Body of pancreas (tissue), 4 donors: ENCODE measurements around the gene GNE. TPM values are rescaled to one million over a fixed set of nuclear protein-coding genes. Genes with fewer than 3 reads are reported as not detected.

Experiments
- ATAC-seq: fragments of 150-250 bp; one replicate; pipeline ENCODE4 v1.9.1; 2016
- DNase-seq, 4 donors: peaks; one replicate each; pipeline ENCODE4 v3.0.0-alpha.2; 2019
- H3K27ac ChIP-seq, 4 donors: fragments of 200-600 bp; sonication (generic); 1 replicate in 3 of 4; 2 replicates in 1 of 4; pipeline versions ENCODE4 v1.5.1 to v1.6.1; 2016 to 2019; ENCODE audit warnings: mild to moderate bottlenecking in 1 of 4, mixed read lengths in 1 of 4, moderate library complexity in 1 of 4
- H3K27me3 ChIP-seq, 2 donors: fragments of 200-600 bp; sonication (generic); one replicate each; pipeline ENCODE4 v1.6.0; 2016; ENCODE audit warnings: mild to moderate bottlenecking in 1 of 2
- H3K36me3 ChIP-seq, 2 donors: fragments of 200-600 bp; sonication (generic); replicated peaks in 1 of 2; 2 replicates each; pipeline ENCODE4 v1.5.1; 2016; ENCODE audit warnings: low read depth in 2 of 2; ENCODE audit not compliant: insufficient read depth in 1 of 2
- H3K4me1 ChIP-seq: fragments of 200-600 bp; sonication (generic); one replicate; pipeline ENCODE4 v1.6.0; 2016
- H3K4me3 ChIP-seq, 2 donors: fragments of 200-600 bp; sonication (generic); 1 replicate in 1 of 2; 2 replicates in 1 of 2; pipeline ENCODE4 v1.5.1; 2016 to 2019
- H3K9me3 ChIP-seq, 3 donors: fragments of 200-600 bp; sonication (generic); 1 replicate in 2 of 3; 2 replicates in 1 of 3; pipeline ENCODE4 v1.5.1; 2016
- CTCF ChIP-seq, 7 experiments: fragments of 450-650 bp in 4 of 7; fragments of 200-600 bp in 3 of 7; sonication (generic) in 3 of 7; IDR thresholded peaks; one replicate each; pipeline ENCODE4 v1.5.1; 2016 to 2019; ENCODE audit warnings: antibody characterized with exemption in 7 of 7
- POLR2A ChIP-seq, 3 donors: fragments of 450-650 bp; IDR thresholded peaks; one replicate each; pipeline ENCODE4 v1.6.1; 2016; ENCODE audit warnings: antibody characterized with exemption in 3 of 3, mild to moderate bottlenecking in 2 of 3
- WGBS, 2 donors: methylation state at CpG; one replicate each; pipeline ENCODE4 v1.1.5; 2017; 5-methylcytosine and 5-hydroxymethylcytosine counted together
- intact Hi-C: fragments of 100-400 bp; cut with DNase I; formaldehyde crosslinking; loops from one replicate; pipeline ENCODE4 v1.15.1; 2023
- total RNA-seq, 2 donors: library from RNA; depleted of rRNA; stranded (reverse); fragments of >200 nt; gene quantifications; one replicate each; pipeline ENCODE4 v1.1.0, GENCODE V29; 2016

GNE gene
- total RNA-seq, 2 donors from 2014 or later = 7.3 to 15.8 TPM

GRCh38 chr9:36290996-36291395 lies 32.7 kb upstream of the GNE start:
- WGBS, 2 donors = 86 to 88% methylated on average over 3 of the region's 3 CpGs
- DNase-seq (no peak), ATAC-seq (no peak)
- H3K27ac ChIP-seq = no peak overlapping the region
- no peaks in the 10 kb centered on the region for H3K27me3 ChIP-seq
- no peaks in the 10 kb centered on the region for H3K36me3 ChIP-seq
- no peaks in the 10 kb centered on the region for H3K4me1 ChIP-seq
- no peak overlapping the region for H3K4me3 ChIP-seq
- no peaks in the 10 kb centered on the region for H3K9me3 ChIP-seq
- TF ChIP-seq CTCF (IDR thresholded peaks at IDR 0.05) (no peak), POLR2A (IDR thresholded peaks at IDR 0.05) (no peak)
- intact Hi-C loops = no loop called here

- no peak for ATAC-seq
- Histone ChIP-seq H3K27ac (no peak overlapping the region), H3K9me3 (no peaks in the 10 kb centered on the region), H3K4me1 (no peaks in the 10 kb centered on the region), H3K36me3 (no peaks in the 10 kb centered on the region), H3K4me3 (no peak overlapping the region), H3K27me3 (no peaks in the 10 kb centered on the region)
- intact Hi-C loops = no loop called here
- DNase-seq = no peak
- WGBS, 2 donors = 79 to 82% methylated on average over 3 of the region's 3 CpGs
- TF ChIP-seq CTCF (IDR thresholded peaks at IDR 0.05) (no peak), POLR2A (IDR thresholded peaks at IDR 0.05) (no peak)
These were observed 31.7 kb upstream of the GNE start for GRCh38 chr9:36289836-36290435.

- TF ChIP-seq POLR2A (IDR thresholded peaks at IDR 0.05) (no peak), CTCF (IDR thresholded peaks at IDR 0.05) (no peak)
- no peaks in the 10 kb centered on the region for H3K27me3 ChIP-seq
- ATAC-seq = no peak
- H3K9me3 ChIP-seq = no peaks in the 10 kb centered on the region
- H3K27ac ChIP-seq = no peak overlapping the region
- WGBS, 2 donors = 91 to 92% methylated on average over 3 of the region's 3 CpGs
- no peaks in the 10 kb centered on the region for H3K4me1 ChIP-seq
- H3K36me3 ChIP-seq = no peaks in the 10 kb centered on the region
- no peak overlapping the region for H3K4me3 ChIP-seq
- no peak for DNase-seq
- intact Hi-C loops = no loop called here
These were observed 29.8 kb upstream of the GNE start for GRCh38 chr9:36288070-36288469.

- TF ChIP-seq CTCF (IDR thresholded peaks at IDR 0.05) (no peak), POLR2A (IDR thresholded peaks at IDR 0.05) (no peak)
- Histone ChIP-seq H3K36me3 (no peaks in the 10 kb centered on the region), H3K4me1 (no peaks in the 10 kb centered on the region), H3K9me3 (no peaks in the 10 kb centered on the region), H3K27me3 (no peaks in the 10 kb centered on the region), H3K4me3 (no peak overlapping the region), H3K27ac (no peak overlapping the region)
- no peak for DNase-seq
- no peak for ATAC-seq
- intact Hi-C loops = no loop called here
- 61 to 67% methylated on average over 5 to 6 of the region's 6 CpGs for WGBS, 2 donors
These were observed 28.1 kb upstream of the GNE start for GRCh38 chr9:36286388-36286787.

- Histone ChIP-seq H3K4me3 (no peak overlapping the region), H3K36me3 (no peaks in the 10 kb centered on the region), H3K27me3 (no peaks in the 10 kb centered on the region), H3K27ac (no peak overlapping the region), H3K4me1 (no peaks in the 10 kb centered on the region), H3K9me3 (no peaks in the 10 kb centered on the region)
- no peak for ATAC-seq
- TF ChIP-seq CTCF (IDR thresholded peaks at IDR 0.05) = no peak
- TF ChIP-seq POLR2A (IDR thresholded peaks at IDR 0.05) = no peak
- intact Hi-C loops = no loop called here
- WGBS, 2 donors = 87 to 95% methylated on average over 4 of the region's 4 CpGs
- no peak for DNase-seq
These were observed 26.0 kb upstream of the GNE start for GRCh38 chr9:36284226-36284625.
